OCI-LY3 (cell line): Measurements from ENCODE around the gene CLEC4C.

Experiments used
- H2AFZ ChIP-seq: fragments of 200-600, 300-600 bp; shearing (Covaris generic); 2 replicates; pipeline ENCODE4 v1.6.0; 2014; ENCODE audit warnings: antibody characterized with exemption, low read depth, low read length
- H3K27ac ChIP-seq: fragments of 200-600, 300-600 bp; sonication (generic); 2 replicates; pipeline ENCODE4 v1.5.1; 2014; ENCODE audit warnings: mild to moderate bottlenecking, low read length, moderate library complexity, mixed read lengths
- H3K27me3 ChIP-seq: fragments of 200-600, 300-600 bp; sonication (generic); 2 replicates; pipeline ENCODE4 v1.6.1; 2014; ENCODE audit warnings: low read depth, low read length, mixed read lengths
- H3K36me3 ChIP-seq: fragments of 200-600, 300-600 bp; sonication (generic); replicated peaks from 2 replicates; pipeline ENCODE3; 2014; ENCODE audit warnings: low read depth, low read length, mixed read lengths
- H3K4me1 ChIP-seq: fragments of 300-600, 200-600 bp; sonication (generic); 2 replicates; pipeline ENCODE4 v1.6.1; 2014; ENCODE audit warnings: low read length, mixed read lengths
- H3K4me2 ChIP-seq: fragments of 200-600, 300-600 bp; sonication (generic); 2 replicates; pipeline ENCODE4 v1.6.1; 2014; ENCODE audit warnings: low read length, mixed read lengths
- H3K4me3 ChIP-seq: fragments of 300-600, 200-600 bp; sonication (generic); 2 replicates; pipeline ENCODE4 v1.5.1; 2014; ENCODE audit warnings: antibody characterized with exemption, mild to moderate bottlenecking, low read length, moderate library complexity
- H3K79me2 ChIP-seq: fragments of 300-600, 200-600 bp; shearing (Covaris generic); 2 replicates; pipeline ENCODE4 v1.6.1; 2014; ENCODE audit warnings: mild to moderate bottlenecking, low read length, mixed read lengths
- H3K9ac ChIP-seq: fragments of 300-600, 200-600 bp; shearing (Covaris generic); 2 replicates; pipeline ENCODE4 v1.6.0; 2014; ENCODE audit warnings: mild to moderate bottlenecking, low read length, moderate library complexity
- H3K9me3 ChIP-seq: fragments of 200-600, 300-600 bp; shearing (Covaris generic); 2 replicates; pipeline ENCODE4 v1.6.1; 2014; ENCODE audit warnings: low read length, mixed read lengths; ENCODE audit not compliant: insufficient read depth
- H4K20me1 ChIP-seq: fragments of 200-600, 300-600 bp; sonication (generic); 2 replicates; pipeline ENCODE4 v1.6.1; 2016; ENCODE audit warnings: low read length, mixed read lengths; ENCODE audit not compliant: insufficient read depth
- CTCF ChIP-seq: fragments of 200-600, 300-600 bp; sonication (generic); IDR thresholded peaks from 2 replicates; pipeline ENCODE4 v1.5.1; 2014; ENCODE audit warnings: antibody characterized with exemption, low read length, low read depth
- EZH2phosphoT487 ChIP-seq: fragments of 200-600 bp; shearing (Covaris generic); IDR thresholded peaks from 2 replicates; pipeline ENCODE4 v1.6.1; 2018; ENCODE audit warnings: antibody characterized with exemption, mixed run types, low read depth

CLEC4C gene

GRCh38 chr12:7709969-7710675 lies 37.1 kb downstream of the CLEC4C start:
- Histone ChIP-seq H3K27ac (no peak overlapping the region), H2AFZ (no peak overlapping the region), H3K79me2 (no peaks in the 10 kb centered on the region), H4K20me1 (no peaks in the 10 kb centered on the region), H3K27me3 (peaks cover 2% of the 10 kb centered on the region; the same call in 1 of the 2 replicates), H3K9ac (no peak overlapping the region), H3K4me2 (no peak overlapping the region), H3K36me3 (no peaks in the 10 kb centered on the region), H3K4me1 (no peaks in the 10 kb centered on the region), H3K9me3 (no peaks in the 10 kb centered on the region), H3K4me3 (no peak overlapping the region)
- TF ChIP-seq CTCF = no peak

GRCh38 chr12:7705846-7706245 lies 41.3 kb downstream of the CLEC4C start:
- no peak overlapping the region for H3K4me3 ChIP-seq
- no peak for TF ChIP-seq EZH2phosphoT487
- TF ChIP-seq CTCF = no peak
- H2AFZ ChIP-seq = no peak overlapping the region

GRCh38 chr12:7695566-7696197 lies 51.5 kb downstream of the CLEC4C start, which contains the start of gene GDF3:
Gene GDF3 (minus strand): TSS chr12:7695775. CDS start chr12:7695728, 47 bp downstream.
- Histone ChIP-seq H3K79me2 (no peaks in the 10 kb centered on the region), H3K36me3 (no peaks in the 10 kb centered on the region), H3K27me3 (no peaks in the 10 kb centered on the region), H3K4me2 (no peak within 1 kb of the TSS), H3K4me3 (no peak within 1 kb of the TSS), H3K9me3 (no peaks in the 10 kb centered on the region), H3K27ac (no peak within 1 kb of the TSS), H2AFZ (no peak within 1 kb of the TSS), H3K9ac (no peak within 1 kb of the TSS), H4K20me1 (no peaks in the 10 kb centered on the region), H3K4me1 (peaks cover 5% of the 10 kb centered on the region; the same call in 1 of the 2 replicates)
- TF ChIP-seq CTCF = no peak
- no peak for TF ChIP-seq EZH2phosphoT487

More at GRCh38 chr12:7705846-7706245, 41.3 kb downstream of the CLEC4C start:
- Histone ChIP-seq H3K9ac (no peak overlapping the region), H3K4me1 (no peaks in the 10 kb centered on the region), H3K36me3 (no peaks in the 10 kb centered on the region), H3K27ac (no peak overlapping the region), H3K4me2 (no peak overlapping the region), H3K9me3 (no peaks in the 10 kb centered on the region), H3K79me2 (no peaks in the 10 kb centered on the region), H4K20me1 (no peaks in the 10 kb centered on the region), H3K27me3 (peaks cover 2% of the 10 kb centered on the region; the same call in 1 of the 2 replicates)

- no peak overlapping the region for H3K4me3 ChIP-seq
Observed at GRCh38 chr12:7695237-7695560, 52.0 kb downstream of the CLEC4C start.

More at GRCh38 chr12:7695237-7695560, 52.0 kb downstream of the CLEC4C start:
- Histone ChIP-seq H3K4me1 (peaks cover 5% of the 10 kb centered on the region; the same call in 1 of the 2 replicates), H3K9ac (no peak overlapping the region), H3K9me3 (no peaks in the 10 kb centered on the region), H2AFZ (no peak overlapping the region), H4K20me1 (no peaks in the 10 kb centered on the region), H3K79me2 (no peaks in the 10 kb centered on the region), H3K27ac (no peak overlapping the region), H3K36me3 (no peaks in the 10 kb centered on the region), H3K27me3 (no peaks in the 10 kb centered on the region), H3K4me2 (no peak overlapping the region)
- TF ChIP-seq CTCF (no peak), EZH2phosphoT487 (no peak)
